NCI-H446 treated with DMSO at 0.1 percent for 48 hours (cell line): ENCODE measurements around the gene ATP5F1A.
"Not testable (repeated sequence)": the region's sequence is repeated elsewhere in the genome, so short reads cannot be mapped to it uniquely, and the experiment has no call there.

Source experiments
- DNase-seq: peaks from one replicate; lab custom pipeline; 2025; lab: John Stamatoyannopoulos, UW

Gene ATP5F1A

GRCh38 chr18:46047369-46047768 lies 50.7 kb downstream of the ATP5F1A start:
- not testable (repeated sequence) for DNase-seq

- no peak for DNase-seq
These were observed 51.4 kb downstream of the ATP5F1A start for GRCh38 chr18:46046688-46047087.

GRCh38 chr18:46046126-46046525 lies 52.0 kb downstream of the ATP5F1A start:
- DNase-seq, result no peak

GRCh38 chr18:46042571-46043123 lies 55.4 kb downstream of the ATP5F1A start:
- DNase-seq, result no peak

- no peak for DNase-seq
These were observed 57.4 kb downstream of the ATP5F1A start for GRCh38 chr18:46040747-46041104.

GRCh38 chr18:46040033-46040746 lies 57.9 kb downstream of the ATP5F1A start:
- no peak for DNase-seq

- no peak for DNase-seq
These were observed 60.4 kb downstream of the ATP5F1A start for GRCh38 chr18:46037512-46038305.

- DNase-seq, result no peak
These were observed 62.1 kb downstream of the ATP5F1A start for GRCh38 chr18:46035696-46036680.

GRCh38 chr18:46034230-46034629 lies 63.9 kb downstream of the ATP5F1A start:
- DNase-seq, result no peak

- DNase-seq, result no peak
These were observed 66.4 kb downstream of the ATP5F1A start for GRCh38 chr18:46031741-46032140.
